Lung (tissue), 12 donors: ENCODE results near the gene ZNF35. TPM values are rescaled to one million over a fixed set of nuclear protein-coding genes. Genes with fewer than 3 reads are reported as not detected.
A peak's percentile ranks its signal among the peaks of the same experiment; 100 is the strongest.

ENCODE experiments used
- ATAC-seq: fragments of 200-7000 bp; cut with Tn5 transposase; one replicate; pipeline ENCODE4 v1.9.1; 2020; ENCODE audit warnings: moderate number of reproducible peaks; ENCODE audit not compliant: insufficient read depth, low FRiP score
- DNase-seq, 3 donors: peaks; one replicate each; pipeline ENCODE4 v3.0.0-alpha.2; 2013 to 2017
- H3K27ac ChIP-seq, 2 donors: one replicate each; pipeline ENCODE4 v1.5.1; 2013; ENCODE audit warnings: mild to moderate bottlenecking in 2 of 2, moderate library complexity in 2 of 2, control low read depth in 1 of 2, inconsistent platforms in 1 of 2, low read depth in 1 of 2, low read length in 1 of 2
- H3K27me3 ChIP-seq, 3 donors: one replicate each; pipeline ENCODE4 v1.5.1; 2013; ENCODE audit warnings: low read length in 2 of 3; ENCODE audit not compliant: control insufficient read depth in 3 of 3, insufficient read depth in 3 of 3
- H3K36me3 ChIP-seq, 4 donors: one replicate each; pipeline ENCODE4 v1.5.1; 2013; ENCODE audit warnings: low read length in 4 of 4, mild to moderate bottlenecking in 1 of 4, moderate library complexity in 1 of 4; ENCODE audit not compliant: control insufficient read depth in 4 of 4, insufficient read depth in 4 of 4
- H3K4me1 ChIP-seq, 5 donors: one replicate each; pipeline ENCODE4 v1.5.1; 2013; ENCODE audit warnings: low read length in 5 of 5, mild to moderate bottlenecking in 2 of 5, moderate library complexity in 1 of 5; ENCODE audit not compliant: control insufficient read depth in 5 of 5, insufficient read depth in 5 of 5
- H3K4me3 ChIP-seq: one replicate; pipeline ENCODE4 v1.5.1; 2013; ENCODE audit warnings: mild to moderate bottlenecking, control low read depth, moderate library complexity
- H3K9ac ChIP-seq, 2 donors: one replicate each; pipeline ENCODE4 v1.5.1; 2013; ENCODE audit warnings: low read length in 2 of 2, control low read depth in 1 of 2; ENCODE audit not compliant: insufficient read depth in 1 of 2
- H3K9me3 ChIP-seq, 4 donors: one replicate each; pipeline ENCODE4 v1.5.1; 2013; ENCODE audit warnings: low read length in 3 of 4, mild to moderate bottlenecking in 1 of 4, moderate library complexity in 1 of 4; ENCODE audit not compliant: control insufficient read depth in 4 of 4, insufficient read depth in 3 of 4
- CTCF ChIP-seq: IDR thresholded peaks from 2 replicates; pipeline ENCODE4 v1.5.1; 2012; ENCODE audit warnings: mild to moderate bottlenecking; ENCODE audit errors: control extremely low read depth, extremely low read depth
- WGBS, 2 donors: extraction: QIAGEN DNeasy Blood & Tissue Kit; methylation state at CpG; one replicate each; pipeline ENCODE4 v1.1.7; 2013; 5-methylcytosine and 5-hydroxymethylcytosine counted together
- polyA plus RNA-seq, 2 donors: library from polyadenylated mRNA; stranded (reverse); fragments of 200-250 nt; gene quantifications; one replicate each; pipeline ENCODE4 v1.2.1, GENCODE V29; 2013
- total RNA-seq, 2 donors: library from RNA; depleted of rRNA in 1 of 2; stranded (reverse); fragments of >200 nt in 1 of 2; gene quantifications; one replicate each; pipeline ENCODE4 v1.2.1, GENCODE V29; 2014 to 2021
- donor health status: control.
- donor health status: control.
- donor health status: Bipolar disorder and iron deficiency.
- donor health status: healthy.
- donor health status: DM: yes; HTN: yes; CAD: no.

Gene ZNF35
- total and polyA plus RNA-seq, 4 donors = 3.6 to 10.2 (median 6.7) TPM

GRCh38 chr3:44687898-44688297 is 39.4 kb downstream of the ZNF35 start:
- no peak overlapping the region for H3K9ac ChIP-seq
- 54 to 57% methylated on average over 1 of the region's 1 CpG for WGBS, 2 donors
- DNase-seq (no peak), ATAC-seq (no peak)
- H3K4me1 ChIP-seq = peaks cover 0 to 4% (median 0%) of the 10 kb centered on the region in 5 donors
- no peaks in the 10 kb centered on the region for H3K27me3 ChIP-seq
- peaks cover 0 to 5% (median under 1%) of the 10 kb centered on the region in 4 donors for H3K9me3 ChIP-seq
- H3K27ac ChIP-seq = peak overlapping the region in 1 of 2 donors; percentile 54
- no peak overlapping the region for H3K4me3 ChIP-seq
- peaks cover 0 to 11% (median 3%) of the 10 kb centered on the region in 4 donors for H3K36me3 ChIP-seq
- TF ChIP-seq CTCF = no peak

Other genes with a start within 250 kb of the ZNF35 start
- 10 to 100 TPM; 16.3 to 23.2 TPM for gene ZNF445, start 171.1 kb upstream of the ZNF35 start, total RNA-seq
- 1 to 10 TPM; 2.7 to 3.8 TPM for gene ZNF445, start 171.1 kb upstream of the ZNF35 start, polyA plus RNA-seq
- 10 to 100 TPM in 1 of 2 donors, 1 to 10 TPM in 1; 3.7 to 12.2 TPM for gene ZKSCAN7, start 93.5 kb upstream of the ZNF35 start, total RNA-seq
- 1 to 10 TPM; 1.7 to 2.4 TPM for gene ZKSCAN7, start 93.5 kb upstream of the ZNF35 start, polyA plus RNA-seq
- gene ZNF660, start 63.8 kb upstream of the ZNF35 start, total RNA-seq = 1 to 10 TPM; 3.7 to 8.7 TPM
- gene ZNF660, start 63.8 kb upstream of the ZNF35 start, polyA plus RNA-seq = 1 to 10 TPM in 1 of 2 donors, under 1 TPM in 1; 0.64 to 1.1 TPM
- gene ZNF197, start 23.7 kb upstream of the ZNF35 start, total RNA-seq = 10 to 100 TPM; 11.5 to 30.0 TPM
- 1 to 10 TPM; 5.3 to 6.9 TPM for gene ZNF197, start 23.7 kb upstream of the ZNF35 start, polyA plus RNA-seq
- gene ZNF502, start 63.9 kb downstream of the ZNF35 start, total RNA-seq = 1 to 10 TPM; 3.8 to 7.6 TPM
- gene ZNF502, start 63.9 kb downstream of the ZNF35 start, polyA plus RNA-seq = 1 to 10 TPM; 1.8 to 2.0 TPM
- 1 to 10 TPM; 4.0 to 6.8 TPM for gene ZNF501, start 80.9 kb downstream of the ZNF35 start, total RNA-seq
- 1 to 10 TPM; 1.2 to 1.4 TPM for gene ZNF501, start 80.9 kb downstream of the ZNF35 start, polyA plus RNA-seq
- 10 to 100 TPM; 18.3 to 27.5 TPM for gene KIAA1143, start 112.9 kb downstream of the ZNF35 start, total RNA-seq
- 10 to 100 TPM in 1 of 2 donors, 1 to 10 TPM in 1; 9.3 to 12.7 TPM for gene KIAA1143, start 112.9 kb downstream of the ZNF35 start, polyA plus RNA-seq
- gene KIF15, start 113.1 kb downstream of the ZNF35 start, total RNA-seq = 1 to 10 TPM in 1 of 2 donors, under 1 TPM in 1; 0.64 to 4.0 TPM
- gene KIF15, start 113.1 kb downstream of the ZNF35 start, polyA plus RNA-seq = 1 to 10 TPM in 1 of 2 donors, under 1 TPM in 1; 0.65 to 1.2 TPM
- gene TMEM42, start 213.2 kb downstream of the ZNF35 start, total RNA-seq = 10 to 100 TPM; 12.8 to 14.3 TPM
- 10 to 100 TPM; 12.0 to 24.6 TPM for gene TMEM42, start 213.2 kb downstream of the ZNF35 start, polyA plus RNA-seq
- gene TGM4, start 225.9 kb downstream of the ZNF35 start, total RNA-seq = not detected
- under 1 TPM in 1 of 2 donors, not detected in 1; 0.01 TPM for gene TGM4, start 225.9 kb downstream of the ZNF35 start, polyA plus RNA-seq